MG63 (cell line): ENCODE data around the gene NXN. TPM values are rescaled to one million over a fixed set of nuclear protein-coding genes. Genes with fewer than 3 reads are reported as not detected.
"Not testable (repeated sequence)": the region's sequence is repeated elsewhere in the genome, so short reads cannot be mapped to it uniquely, and the experiment has no call there.

Source experiments
- DNase-seq: peaks from one replicate; pipeline ENCODE4 v3.0.0-alpha.2; 2020
- H3K27me3 ChIP-seq: fragments of 250-450 bp; sonication (Bioruptor Pico); 2 replicates; pipeline ENCODE4 v1.5.1; 2020; ENCODE audit warnings: mild to moderate bottlenecking, moderate library complexity
- H3K36me3 ChIP-seq: fragments of 250-450 bp; sonication (Bioruptor Pico); 2 replicates; pipeline ENCODE4 v1.5.1; 2020; ENCODE audit warnings: mild to moderate bottlenecking, moderate library complexity
- H3K4me3 ChIP-seq: fragments of 250-450 bp; sonication (Bioruptor Pico); 2 replicates; pipeline ENCODE4 v1.5.1; 2020; ENCODE audit warnings: mild to moderate bottlenecking, moderate library complexity
- H3K9me3 ChIP-seq: fragments of 250-450 bp; sonication (Bioruptor Pico); 2 replicates; pipeline ENCODE4 v1.5.1; 2020; ENCODE audit warnings: mild to moderate bottlenecking, moderate library complexity
- total RNA-seq: library from RNA; depleted of rRNA; stranded (reverse); fragments of >200 nt; shearing (Covaris generic); gene quantifications from 2 replicates; pipeline ENCODE4 v1.2.3, GENCODE V29; 2014; ENCODE audit warnings: low replicate concordance

Gene NXN
- total RNA-seq, 1 experiment from 2014 or later: 100 TPM

GRCh38 chr17:802481-802880, 177.1 kb downstream of the NXN start:
- Histone ChIP-seq H3K36me3 (peaks cover 5% of the 10 kb centered on the region; the same call in 1 of the 2 replicates), H3K4me3 (no peak overlapping the region), H3K9me3 (no peaks in the 10 kb centered on the region), H3K27me3 (no peaks in the 10 kb centered on the region)
- no peak for DNase-seq

GRCh38 chr17:801660-802059, 177.9 kb downstream of the NXN start:
- Histone ChIP-seq H3K36me3 (peaks cover 5% of the 10 kb centered on the region; the same call in 1 of the 2 replicates), H3K4me3 (no peak overlapping the region), H3K9me3 (no peaks in the 10 kb centered on the region), H3K27me3 (no peaks in the 10 kb centered on the region)
- peak; percentile 33 for DNase-seq

GRCh38 chr17:800446-801242, 178.9 kb downstream of the NXN start:
- Histone ChIP-seq H3K36me3 (peaks cover 5% of the 10 kb centered on the region), H3K9me3 (no peaks in the 10 kb centered on the region), H3K4me3 (no peak overlapping the region), H3K27me3 (no peaks in the 10 kb centered on the region)
- DNase-seq: no peak

GRCh38 chr17:799261-799660, 180.3 kb downstream of the NXN start:
- no peak for DNase-seq
- peaks cover 8% of the 10 kb centered on the region for H3K36me3 ChIP-seq
- H3K27me3 ChIP-seq: no peaks in the 10 kb centered on the region
- no peak overlapping the region for H3K4me3 ChIP-seq
- no peaks in the 10 kb centered on the region for H3K9me3 ChIP-seq

- H3K27me3 ChIP-seq: no peaks in the 10 kb centered on the region
- DNase-seq: no peak
- H3K4me3 ChIP-seq: no peak overlapping the region
- no peaks in the 10 kb centered on the region for H3K9me3 ChIP-seq
- H3K36me3 ChIP-seq: peaks cover 8% of the 10 kb centered on the region
Measured at GRCh38 chr17:798246-798645, 181.3 kb downstream of the NXN start.

GRCh38 chr17:797236-797840, 182.2 kb downstream of the NXN start:
- peaks cover 9% of the 10 kb centered on the region for H3K36me3 ChIP-seq
- H3K27me3 ChIP-seq: no peaks in the 10 kb centered on the region
- no peak for DNase-seq
- no peak overlapping the region for H3K4me3 ChIP-seq
- no peaks in the 10 kb centered on the region for H3K9me3 ChIP-seq

- peaks cover 12% of the 10 kb centered on the region for H3K36me3 ChIP-seq
- no peak for DNase-seq
- no peaks in the 10 kb centered on the region for H3K27me3 ChIP-seq
- H3K9me3 ChIP-seq: no peaks in the 10 kb centered on the region
- H3K4me3 ChIP-seq: no peak overlapping the region
Measured at GRCh38 chr17:796609-797008, 183.0 kb downstream of the NXN start.

GRCh38 chr17:795721-796120, 183.9 kb downstream of the NXN start:
- H3K4me3 ChIP-seq: no peak overlapping the region
- H3K36me3 ChIP-seq: peaks cover 15% of the 10 kb centered on the region
- H3K9me3 ChIP-seq: no peaks in the 10 kb centered on the region
- DNase-seq: no peak
- H3K27me3 ChIP-seq: no peaks in the 10 kb centered on the region

- DNase-seq: no peak
- Histone ChIP-seq H3K36me3 (peaks cover 15% of the 10 kb centered on the region), H3K4me3 (no peak overlapping the region), H3K27me3 (no peaks in the 10 kb centered on the region), H3K9me3 (no peaks in the 10 kb centered on the region)
Measured at GRCh38 chr17:795276-795675, 184.3 kb downstream of the NXN start.

- Histone ChIP-seq H3K4me3 (no peak overlapping the region), H3K36me3 (peaks cover 15% of the 10 kb centered on the region), H3K27me3 (no peaks in the 10 kb centered on the region), H3K9me3 (no peaks in the 10 kb centered on the region)
- DNase-seq: no peak
Measured at GRCh38 chr17:794876-795275, 184.7 kb downstream of the NXN start.

GRCh38 chr17:792277-792676, 187.3 kb downstream of the NXN start:
- Histone ChIP-seq H3K27me3 (no peaks in the 10 kb centered on the region), H3K9me3 (no peaks in the 10 kb centered on the region), H3K36me3 (peaks cover 10% of the 10 kb centered on the region), H3K4me3 (no peak overlapping the region)
- no peak for DNase-seq

GRCh38 chr17:791829-792228, 187.7 kb downstream of the NXN start:
- H3K36me3 ChIP-seq: peaks cover 10% of the 10 kb centered on the region
- no peaks in the 10 kb centered on the region for H3K27me3 ChIP-seq
- no peaks in the 10 kb centered on the region for H3K9me3 ChIP-seq
- DNase-seq: no peak
- no peak overlapping the region for H3K4me3 ChIP-seq

- H3K36me3 ChIP-seq, DNase-seq, H3K4me3 ChIP-seq, H3K27me3 ChIP-seq, H3K9me3 ChIP-seq: not testable (repeated sequence)
Measured at GRCh38 chr17:790874-791247, 188.7 kb downstream of the NXN start.

GRCh38 chr17:789931-790873, 189.4 kb downstream of the NXN start:
- DNase-seq: peak; percentile 23

GRCh38 chr17:789160-789840, 190.3 kb downstream of the NXN start:
- H3K4me3 ChIP-seq: no peak overlapping the region
- peaks cover 7% of the 10 kb centered on the region for H3K36me3 ChIP-seq
- no peak for DNase-seq
- no peaks in the 10 kb centered on the region for H3K27me3 ChIP-seq
- no peaks in the 10 kb centered on the region for H3K9me3 ChIP-seq

More at GRCh38 chr17:789931-790873, 189.4 kb downstream of the NXN start:
- H3K4me3 ChIP-seq, H3K9me3 ChIP-seq, H3K27me3 ChIP-seq, H3K36me3 ChIP-seq: not testable (repeated sequence)

GRCh38 chr17:788551-788950, 191.0 kb downstream of the NXN start:
- Histone ChIP-seq H3K36me3 (peaks cover 13% of the 10 kb centered on the region), H3K4me3 (no peak overlapping the region), H3K27me3 (no peaks in the 10 kb centered on the region), H3K9me3 (no peaks in the 10 kb centered on the region)
- DNase-seq: no peak
